Neural cell (in vitro differentiated cells): Measurements from ENCODE around the gene C5AR1.
"Not testable (repeated sequence)": the region's sequence is repeated elsewhere in the genome, so short reads cannot be mapped to it uniquely, and the experiment has no call there.

Experiments
- EP300 ChIP-seq: fragments of 450-650 bp; conservative IDR thresholded peaks from 2 replicates; pipeline ENCODE4 v1.6.1; 2014; ENCODE audit warnings: antibody characterized with exemption, mild to moderate bottlenecking, moderate library complexity; ENCODE audit not compliant: poor library complexity, severe bottlenecking
- EZH2 ChIP-seq: fragments of 200-600, 300-800 bp; shearing (Covaris generic), sonication (generic); IDR thresholded peaks from 2 replicates; pipeline ENCODE4 v1.6.1; 2014; ENCODE audit warnings: antibody characterized with exemption, low read length, borderline replicate concordance, mild to moderate bottlenecking; ENCODE audit not compliant: insufficient read depth, poor library complexity, severe bottlenecking
- MXI1 ChIP-seq: fragments of 450-650 bp; conservative IDR thresholded peaks from 2 replicates; pipeline ENCODE4 v1.6.1; 2014; ENCODE audit warnings: antibody characterized with exemption, mild to moderate bottlenecking; ENCODE audit not compliant: poor library complexity, severe bottlenecking
- POLR2AphosphoS5 ChIP-seq: IDR thresholded peaks from 2 replicates; pipeline ENCODE4 v1.6.1; 2012
- RAD21 ChIP-seq: fragments of 450-650 bp; conservative IDR thresholded peaks from 2 replicates; pipeline ENCODE4 v1.6.1; 2014; ENCODE audit warnings: antibody characterized with exemption, mild to moderate bottlenecking, moderate library complexity
- SMC3 ChIP-seq: fragments of 450-650 bp; conservative IDR thresholded peaks from 2 replicates; pipeline ENCODE4 v1.6.1; 2014; ENCODE audit warnings: antibody characterized with exemption, mild to moderate bottlenecking, moderate library complexity; ENCODE audit not compliant: poor library complexity
- TAF1 ChIP-seq: IDR thresholded peaks from 2 replicates; pipeline ENCODE4 v1.6.1; 2012; ENCODE audit warnings: low read depth
- TF ChIP-seq, protein P1 (sequence below): fragments of 450-650 bp; IDR thresholded peaks from 2 replicates; pipeline ENCODE4 v1.5.1; 2014; ENCODE audit warnings: antibody characterized with exemption, mild to moderate bottlenecking, moderate library complexity; ENCODE audit not compliant: poor library complexity, severe bottlenecking
- TF ChIP-seq, protein P2 (sequence below): IDR thresholded peaks from 2 replicates; pipeline ENCODE4 v1.6.1; 2012; ENCODE audit warnings: borderline replicate concordance

DNA sequence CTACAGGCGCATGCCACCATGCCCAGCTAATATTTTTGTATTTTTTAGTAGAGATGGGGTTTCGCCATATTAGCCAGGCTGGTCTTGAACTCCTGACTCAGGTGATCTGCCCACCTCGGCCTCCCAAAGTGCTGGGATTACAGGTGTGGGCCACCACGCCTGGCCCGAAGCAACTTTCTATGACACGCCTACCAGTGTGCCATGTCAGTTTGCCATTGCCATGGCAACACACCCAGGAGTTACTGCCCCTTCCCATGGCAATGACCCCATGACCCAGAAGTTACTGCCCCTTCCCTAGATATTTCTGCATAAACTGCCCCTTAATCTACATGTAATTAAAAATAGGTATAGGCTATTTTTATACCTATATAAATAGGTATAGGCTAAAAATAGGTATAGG, 36.4 kb downstream of the C5AR1 start:
- TF ChIP-seq TAF1, EP300, MXI1, POLR2AphosphoS5, EZH2, SMC3, RAD21: not testable (repeated sequence)
- TF ChIP-seq, protein P1, sequence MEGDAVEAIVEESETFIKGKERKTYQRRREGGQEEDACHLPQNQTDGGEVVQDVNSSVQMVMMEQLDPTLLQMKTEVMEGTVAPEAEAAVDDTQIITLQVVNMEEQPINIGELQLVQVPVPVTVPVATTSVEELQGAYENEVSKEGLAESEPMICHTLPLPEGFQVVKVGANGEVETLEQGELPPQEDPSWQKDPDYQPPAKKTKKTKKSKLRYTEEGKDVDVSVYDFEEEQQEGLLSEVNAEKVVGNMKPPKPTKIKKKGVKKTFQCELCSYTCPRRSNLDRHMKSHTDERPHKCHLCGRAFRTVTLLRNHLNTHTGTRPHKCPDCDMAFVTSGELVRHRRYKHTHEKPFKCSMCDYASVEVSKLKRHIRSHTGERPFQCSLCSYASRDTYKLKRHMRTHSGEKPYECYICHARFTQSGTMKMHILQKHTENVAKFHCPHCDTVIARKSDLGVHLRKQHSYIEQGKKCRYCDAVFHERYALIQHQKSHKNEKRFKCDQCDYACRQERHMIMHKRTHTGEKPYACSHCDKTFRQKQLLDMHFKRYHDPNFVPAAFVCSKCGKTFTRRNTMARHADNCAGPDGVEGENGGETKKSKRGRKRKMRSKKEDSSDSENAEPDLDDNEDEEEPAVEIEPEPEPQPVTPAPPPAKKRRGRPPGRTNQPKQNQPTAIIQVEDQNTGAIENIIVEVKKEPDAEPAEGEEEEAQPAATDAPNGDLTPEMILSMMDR, result not testable (repeated sequence)
- TF ChIP-seq, protein P2, sequence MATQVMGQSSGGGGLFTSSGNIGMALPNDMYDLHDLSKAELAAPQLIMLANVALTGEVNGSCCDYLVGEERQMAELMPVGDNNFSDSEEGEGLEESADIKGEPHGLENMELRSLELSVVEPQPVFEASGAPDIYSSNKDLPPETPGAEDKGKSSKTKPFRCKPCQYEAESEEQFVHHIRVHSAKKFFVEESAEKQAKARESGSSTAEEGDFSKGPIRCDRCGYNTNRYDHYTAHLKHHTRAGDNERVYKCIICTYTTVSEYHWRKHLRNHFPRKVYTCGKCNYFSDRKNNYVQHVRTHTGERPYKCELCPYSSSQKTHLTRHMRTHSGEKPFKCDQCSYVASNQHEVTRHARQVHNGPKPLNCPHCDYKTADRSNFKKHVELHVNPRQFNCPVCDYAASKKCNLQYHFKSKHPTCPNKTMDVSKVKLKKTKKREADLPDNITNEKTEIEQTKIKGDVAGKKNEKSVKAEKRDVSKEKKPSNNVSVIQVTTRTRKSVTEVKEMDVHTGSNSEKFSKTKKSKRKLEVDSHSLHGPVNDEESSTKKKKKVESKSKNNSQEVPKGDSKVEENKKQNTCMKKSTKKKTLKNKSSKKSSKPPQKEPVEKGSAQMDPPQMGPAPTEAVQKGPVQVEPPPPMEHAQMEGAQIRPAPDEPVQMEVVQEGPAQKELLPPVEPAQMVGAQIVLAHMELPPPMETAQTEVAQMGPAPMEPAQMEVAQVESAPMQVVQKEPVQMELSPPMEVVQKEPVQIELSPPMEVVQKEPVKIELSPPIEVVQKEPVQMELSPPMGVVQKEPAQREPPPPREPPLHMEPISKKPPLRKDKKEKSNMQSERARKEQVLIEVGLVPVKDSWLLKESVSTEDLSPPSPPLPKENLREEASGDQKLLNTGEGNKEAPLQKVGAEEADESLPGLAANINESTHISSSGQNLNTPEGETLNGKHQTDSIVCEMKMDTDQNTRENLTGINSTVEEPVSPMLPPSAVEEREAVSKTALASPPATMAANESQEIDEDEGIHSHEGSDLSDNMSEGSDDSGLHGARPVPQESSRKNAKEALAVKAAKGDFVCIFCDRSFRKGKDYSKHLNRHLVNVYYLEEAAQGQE, result not testable (repeated sequence)
